NCI-H1092 treated with DMSO at 0.1 percent for 48 hours (cell line): ENCODE results near the gene CGAS.
"Not testable (repeated sequence)": the region's sequence is repeated elsewhere in the genome, so short reads cannot be mapped to it uniquely, and the experiment has no call there.

Experiments
- DNase-seq: peaks from one replicate; lab custom pipeline; 2025; lab: John Stamatoyannopoulos, UW

Gene CGAS

GRCh38 chr6:73452107-73452461, at the start of gene CGAS:
TSS of gene CGAS (minus strand) at chr6:73452297. CDS start at chr6:73452181, 116 bp downstream.
- DNase-seq = no peak

- no peak for DNase-seq
Measured at GRCh38 chr6:73497915-73498314, 45.8 kb upstream of the CGAS start.

GRCh38 chr6:73491377-73491776, 39.3 kb upstream of the CGAS start:
- DNase-seq = no peak

- no peak for DNase-seq
Measured at GRCh38 chr6:73487473-73487872, 35.4 kb upstream of the CGAS start.

GRCh38 chr6:73484438-73484837, 32.3 kb upstream of the CGAS start:
- no peak for DNase-seq

- DNase-seq = no peak
Measured at GRCh38 chr6:73481969-73482368, 29.9 kb upstream of the CGAS start.

- DNase-seq = no peak
Measured at GRCh38 chr6:73477407-73477806, 25.3 kb upstream of the CGAS start.

- DNase-seq = no peak
Measured at GRCh38 chr6:73476723-73477122, 24.6 kb upstream of the CGAS start.

- no peak for DNase-seq
Measured at GRCh38 chr6:73471686-73472290, 19.7 kb upstream of the CGAS start.

- peak; percentile 78 for DNase-seq
Measured at GRCh38 chr6:73461537-73462350, 9.6 kb upstream of the CGAS start, which contains the start of gene MTO1. TSS of gene MTO1 (plus strand) at chr6:73461737. CDS start at chr6:73461855, 118 bp downstream.

GRCh38 chr6:73460056-73460455, 8.0 kb upstream of the CGAS start:
- no peak for DNase-seq

- not testable (repeated sequence) for DNase-seq
Measured at GRCh38 chr6:73459474-73459873, 7.4 kb upstream of the CGAS start.

GRCh38 chr6:73455865-73456629, 4.0 kb upstream of the CGAS start:
- no peak for DNase-seq

GRCh38 chr6:73451223-73452106, 632 bp downstream of the CGAS start:
- peak; percentile 7 for DNase-seq

GRCh38 chr6:73443555-73443954, 8.5 kb downstream of the CGAS start:
- DNase-seq = no peak

GRCh38 chr6:73435236-73435635, 16.9 kb downstream of the CGAS start:
- DNase-seq = no peak

GRCh38 chr6:73421534-73421933, 30.6 kb downstream of the CGAS start:
- DNase-seq = no peak

GRCh38 chr6:73418081-73418741, 33.9 kb downstream of the CGAS start:
- no peak for DNase-seq

- DNase-seq = no peak
Measured at GRCh38 chr6:73413102-73413501, 39.0 kb downstream of the CGAS start.

GRCh38 chr6:73409395-73409794, 42.7 kb downstream of the CGAS start:
- no peak for DNase-seq

GRCh38 chr6:73400656-73401055, 51.4 kb downstream of the CGAS start:
- no peak for DNase-seq
